Measurements from ENCODE around the gene TNNT1. TPM values are rescaled to one million over a fixed set of nuclear protein-coding genes. Genes with fewer than 3 reads are reported as not detected.

TNNT1 gene
- total RNA-seq, 1 donor from 2014 or later = not detected

DNA sequence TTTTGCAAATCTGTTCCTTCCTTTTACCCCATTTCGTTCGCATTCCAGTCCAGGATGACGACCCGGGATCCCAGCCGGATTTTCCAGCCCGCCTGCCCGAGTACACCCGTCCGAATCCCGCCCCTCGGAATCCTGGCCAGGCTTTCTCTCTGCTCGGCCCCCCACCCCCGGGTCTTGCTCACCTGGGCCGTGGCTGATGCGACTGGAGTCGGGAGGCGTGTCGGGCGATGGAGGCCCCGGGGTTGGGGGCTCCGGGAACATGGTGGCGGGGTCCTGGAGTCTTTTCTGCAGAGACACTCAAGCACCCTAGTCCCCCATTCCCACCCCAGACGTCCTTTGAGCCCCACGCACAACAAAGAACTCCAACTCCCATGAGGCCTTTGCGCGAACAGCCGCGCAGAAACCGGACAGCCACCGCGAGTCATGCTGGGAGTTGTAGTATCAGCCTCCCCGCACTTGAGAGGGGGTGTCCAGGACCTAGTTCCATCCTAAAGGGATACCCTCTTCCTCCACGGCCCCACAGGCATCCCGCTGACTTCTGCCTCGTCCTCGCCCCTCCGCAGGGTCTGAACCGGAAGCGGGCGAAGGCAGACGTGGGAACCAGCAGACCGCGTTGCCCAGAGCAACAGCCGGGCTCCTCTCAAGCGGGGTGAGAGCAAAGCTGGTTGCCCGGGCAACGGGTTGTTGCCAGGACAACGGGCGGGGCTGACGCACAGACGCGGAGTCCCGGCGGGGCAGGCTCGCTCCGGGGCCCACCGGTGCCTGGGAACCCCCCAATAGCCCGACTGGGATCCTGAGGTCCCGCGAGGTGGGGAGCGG is 30.0 kb upstream of the TNNT1 start:
- TF ChIP-seq, protein P1, sequence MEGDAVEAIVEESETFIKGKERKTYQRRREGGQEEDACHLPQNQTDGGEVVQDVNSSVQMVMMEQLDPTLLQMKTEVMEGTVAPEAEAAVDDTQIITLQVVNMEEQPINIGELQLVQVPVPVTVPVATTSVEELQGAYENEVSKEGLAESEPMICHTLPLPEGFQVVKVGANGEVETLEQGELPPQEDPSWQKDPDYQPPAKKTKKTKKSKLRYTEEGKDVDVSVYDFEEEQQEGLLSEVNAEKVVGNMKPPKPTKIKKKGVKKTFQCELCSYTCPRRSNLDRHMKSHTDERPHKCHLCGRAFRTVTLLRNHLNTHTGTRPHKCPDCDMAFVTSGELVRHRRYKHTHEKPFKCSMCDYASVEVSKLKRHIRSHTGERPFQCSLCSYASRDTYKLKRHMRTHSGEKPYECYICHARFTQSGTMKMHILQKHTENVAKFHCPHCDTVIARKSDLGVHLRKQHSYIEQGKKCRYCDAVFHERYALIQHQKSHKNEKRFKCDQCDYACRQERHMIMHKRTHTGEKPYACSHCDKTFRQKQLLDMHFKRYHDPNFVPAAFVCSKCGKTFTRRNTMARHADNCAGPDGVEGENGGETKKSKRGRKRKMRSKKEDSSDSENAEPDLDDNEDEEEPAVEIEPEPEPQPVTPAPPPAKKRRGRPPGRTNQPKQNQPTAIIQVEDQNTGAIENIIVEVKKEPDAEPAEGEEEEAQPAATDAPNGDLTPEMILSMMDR (IDR thresholded peaks at IDR 0.05) = no peak
- Histone ChIP-seq H3K36me3 (no peaks in the 10 kb centered on the region), H3K4me1 (peaks cover 0 to 3% of the 10 kb centered on the region in 2 donors), H3K27ac (no peak overlapping the region), H3K9me3 (no peaks in the 10 kb centered on the region), H3K4me3 (peak overlapping the region; percentile 7 to 45), H3K27me3 (peaks cover 40% of the 10 kb centered on the region)
- intact Hi-C loops (cut with DNase I) = no loop called here
- DNase-seq (ENCODE audit: low spot score in 2 of 2) = peak in 1 of 2 donors; percentile 75

DNA sequence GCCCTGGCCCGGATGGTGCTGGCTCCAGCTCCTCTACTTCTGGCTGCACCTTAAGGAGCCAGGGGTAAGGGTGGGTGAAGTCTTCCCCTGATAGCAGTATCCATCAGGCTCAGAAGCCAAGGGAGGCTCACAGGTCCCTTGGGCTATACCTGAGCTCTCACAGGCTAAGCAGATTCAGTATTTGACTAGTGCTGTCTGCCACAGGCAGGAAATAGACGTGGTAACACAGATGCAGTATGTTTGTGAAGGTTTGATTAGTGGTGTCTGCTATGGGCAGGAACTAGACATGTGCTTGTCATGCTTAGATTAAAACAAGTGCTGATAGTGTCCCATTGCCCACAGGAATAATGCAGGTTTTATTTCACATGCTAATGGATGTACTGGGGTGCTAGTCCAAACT is 27.1 kb upstream of the TNNT1 start:
- Histone ChIP-seq H3K9me3 (no peaks in the 10 kb centered on the region), H3K36me3 (no peaks in the 10 kb centered on the region), H3K4me3 (no peak overlapping the region), H3K27ac (no peak overlapping the region), H3K27me3 (peaks cover 45% of the 10 kb centered on the region), H3K4me1 (peaks cover 3 to 6% of the 10 kb centered on the region in 2 donors)
- intact Hi-C loops (cut with DNase I) = no loop called here
- no peak for DNase-seq (ENCODE audit: low spot score in 2 of 2)
- TF ChIP-seq, protein P1 (IDR thresholded peaks at IDR 0.05) = no peak

DNA sequence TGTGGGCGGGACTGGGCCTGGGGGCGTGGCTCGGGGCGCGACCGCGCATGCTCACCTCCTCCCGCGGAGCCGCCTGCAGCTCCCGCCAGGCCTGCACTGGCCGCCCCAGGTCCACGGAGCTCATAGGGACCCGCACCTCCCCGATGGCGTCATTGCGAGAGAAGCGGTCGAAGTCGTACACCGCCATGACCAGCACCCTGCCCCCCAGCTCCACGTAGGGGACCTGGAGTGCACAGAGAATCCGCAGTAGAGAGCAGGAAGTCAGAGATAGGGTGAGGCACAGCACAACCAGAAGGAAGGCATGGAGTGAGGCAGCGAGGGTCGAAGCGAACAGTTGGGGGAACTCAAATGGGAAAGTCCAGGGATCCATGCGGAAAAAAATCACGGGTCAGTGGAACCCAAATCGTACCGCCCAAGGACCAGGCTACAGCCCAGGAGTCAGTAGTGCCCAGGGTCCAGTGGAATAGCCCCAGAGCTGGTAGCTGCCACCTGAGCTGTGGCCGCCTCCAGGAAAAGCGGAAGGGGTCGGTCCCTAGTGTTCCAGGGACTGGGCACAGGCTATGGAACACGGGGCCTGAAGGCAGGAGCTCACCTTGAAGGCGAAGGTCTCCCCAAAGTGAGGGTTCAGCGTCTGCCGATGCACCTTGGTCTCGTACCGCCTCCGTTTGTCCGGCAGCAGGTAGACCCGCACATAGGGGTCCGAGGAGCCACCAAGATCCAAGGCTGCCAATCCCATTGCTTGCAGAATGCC is 26.3 kb upstream of the TNNT1 start:
- H3K27ac ChIP-seq = no peak overlapping the region
- no peaks in the 10 kb centered on the region for H3K9me3 ChIP-seq
- intact Hi-C loops (cut with DNase I) = no loop called here
- DNase-seq (ENCODE audit: low spot score in 2 of 2) = no peak
- H3K4me1 ChIP-seq = peaks cover 3 to 6% of the 10 kb centered on the region in 2 donors
- no peak overlapping the region for H3K4me3 ChIP-seq
- no peaks in the 10 kb centered on the region for H3K36me3 ChIP-seq
- peaks cover 38% of the 10 kb centered on the region for H3K27me3 ChIP-seq
- TF ChIP-seq, protein P1 (IDR thresholded peaks at IDR 0.05) = no peak

DNA sequence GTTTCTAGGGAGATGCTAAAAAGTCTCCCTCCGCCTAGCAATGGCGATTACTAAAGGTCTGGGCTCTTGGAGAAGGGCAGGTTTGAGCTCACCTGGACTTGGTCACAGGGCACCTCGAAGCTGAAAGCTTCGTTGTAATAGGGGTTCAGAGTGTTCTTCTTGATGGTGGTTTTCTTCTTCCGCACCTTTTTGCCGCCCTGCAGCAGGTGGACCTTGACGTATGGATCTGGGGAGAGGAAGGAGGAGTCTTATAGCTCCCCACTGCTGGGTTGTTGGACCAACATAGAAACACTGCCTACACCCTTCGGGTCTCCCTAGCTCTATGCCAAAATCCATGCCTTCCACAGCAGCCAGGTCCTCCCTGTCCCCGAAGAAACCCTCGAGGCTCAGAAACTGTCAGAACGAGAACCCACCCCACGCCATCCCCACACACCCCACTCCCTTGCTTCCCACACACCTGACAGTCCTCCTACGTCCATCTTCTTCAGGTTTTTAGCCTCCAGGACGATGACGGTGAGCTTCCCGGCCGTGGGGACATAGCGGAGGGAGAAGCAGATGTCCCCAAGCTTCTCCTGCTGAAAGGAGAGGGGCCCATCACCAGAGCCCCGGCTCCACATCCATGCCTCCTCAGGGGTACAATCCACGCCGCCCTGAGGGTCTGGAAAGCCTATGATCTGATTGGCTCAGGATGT is 25.6 kb upstream of the TNNT1 start:
- peaks cover 3 to 6% of the 10 kb centered on the region in 2 donors for H3K4me1 ChIP-seq
- no peak overlapping the region for H3K4me3 ChIP-seq
- H3K36me3 ChIP-seq = no peaks in the 10 kb centered on the region
- peaks cover 38% of the 10 kb centered on the region for H3K27me3 ChIP-seq
- DNase-seq (ENCODE audit: low spot score in 2 of 2) = no peak
- TF ChIP-seq, protein P1 (IDR thresholded peaks at IDR 0.05) = no peak
- H3K27ac ChIP-seq = no peak overlapping the region
- intact Hi-C loops (cut with DNase I) = no loop called here
- H3K9me3 ChIP-seq = no peaks in the 10 kb centered on the region

DNA sequence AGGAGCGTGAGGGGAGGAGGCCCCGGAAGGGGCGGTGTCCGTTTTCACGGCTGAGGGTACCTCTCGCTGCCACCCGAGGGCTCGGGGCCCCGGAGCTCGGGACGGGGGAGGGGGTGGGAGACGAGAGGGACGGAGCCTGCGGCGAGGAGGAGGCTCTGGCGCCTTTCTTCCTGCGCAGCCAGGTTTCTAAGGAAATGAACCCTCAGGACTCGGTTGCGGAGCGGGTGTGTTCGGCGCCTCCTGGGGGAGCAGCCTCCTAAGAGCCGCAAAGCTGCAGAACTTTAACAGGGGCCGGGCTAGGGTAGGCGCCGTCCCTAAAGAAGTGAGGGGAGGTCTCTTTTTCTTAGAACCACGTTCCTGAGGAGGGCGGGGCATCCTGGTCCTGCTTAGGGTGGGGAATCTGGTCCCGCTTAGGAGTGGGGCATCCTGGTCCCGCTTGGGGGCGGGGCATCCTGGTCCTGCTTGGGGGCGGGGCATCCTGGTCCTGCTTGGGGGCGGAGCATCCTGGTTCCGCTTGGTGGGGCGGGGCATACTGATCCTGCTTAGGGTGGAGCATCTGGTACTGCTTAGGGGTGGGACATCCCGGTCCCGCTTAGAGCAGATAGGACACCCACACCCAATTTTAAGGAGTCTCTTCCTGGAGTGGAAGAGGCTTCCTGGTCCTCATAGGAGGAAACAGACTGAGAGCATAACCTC is 24.9 kb upstream of the TNNT1 start:
- peaks cover 34% of the 10 kb centered on the region for H3K27me3 ChIP-seq
- DNase-seq (ENCODE audit: low spot score in 2 of 2) = no peak
- H3K4me3 ChIP-seq = peak overlapping the region; percentile 48 to 54
- H3K4me1 ChIP-seq = peaks cover 0 to 6% of the 10 kb centered on the region in 2 donors
- H3K9me3 ChIP-seq = no peaks in the 10 kb centered on the region
- intact Hi-C loops (cut with DNase I) = no loop called here
- no peaks in the 10 kb centered on the region for H3K36me3 ChIP-seq
- TF ChIP-seq, protein P1 (IDR thresholded peaks at IDR 0.05) = no peak
- no peak overlapping the region for H3K27ac ChIP-seq
